CD4-positive, alpha-beta T cell treated with Interleukin-1 beta for 1 hour (primary cell): ENCODE measurements around the gene CCDC127.
"Not testable (repeated sequence)": the region's sequence is repeated elsewhere in the genome, so short reads cannot be mapped to it uniquely, and the experiment has no call there.

ENCODE experiments used
- DNase-seq, 2 donors: peaks; one replicate each; pipeline ENCODE4 v3.0.0-alpha.2; 2020 to 2022

The CCDC127 gene

DNA sequence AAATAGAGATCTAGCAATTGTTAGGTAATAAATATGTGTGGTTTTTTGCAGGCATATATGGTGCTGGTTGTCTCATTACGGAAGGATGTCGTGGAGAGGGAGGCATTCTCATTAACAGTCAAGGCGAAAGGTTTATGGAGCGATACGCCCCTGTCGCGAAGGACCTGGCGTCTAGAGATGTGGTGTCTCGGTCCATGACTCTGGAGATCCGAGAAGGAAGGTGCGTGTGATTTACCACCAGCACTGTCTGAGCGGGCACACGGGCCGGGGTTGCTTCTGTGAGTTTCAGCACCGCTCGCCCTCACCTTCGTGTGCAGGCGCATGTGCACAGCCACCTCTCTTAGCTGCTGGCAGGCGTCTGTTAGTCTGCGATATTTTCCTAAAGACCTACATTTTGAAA lies 15.5 kb upstream of the CCDC127 start:
- DNase-seq, result not testable (repeated sequence)

DNA sequence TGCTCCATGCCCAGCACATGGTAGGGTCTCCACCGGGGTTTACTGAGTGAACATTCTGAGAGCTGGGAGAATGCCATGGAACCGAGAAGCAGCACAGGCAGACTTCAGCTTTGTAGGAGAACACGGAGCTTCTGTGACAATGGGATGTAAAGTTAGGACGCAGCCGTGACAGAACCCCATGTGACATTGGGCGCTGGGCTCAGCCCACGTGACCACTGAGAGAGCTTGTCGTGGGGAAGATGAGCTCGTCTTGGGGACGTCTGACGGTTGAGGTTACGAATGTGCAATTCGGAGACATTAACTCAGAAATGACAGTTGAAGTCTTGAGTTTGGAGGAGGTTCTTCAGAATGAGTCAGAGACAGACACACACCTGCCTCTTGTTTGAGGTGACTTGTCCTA lies 13.7 kb upstream of the CCDC127 start:
- no peak for DNase-seq

DNA sequence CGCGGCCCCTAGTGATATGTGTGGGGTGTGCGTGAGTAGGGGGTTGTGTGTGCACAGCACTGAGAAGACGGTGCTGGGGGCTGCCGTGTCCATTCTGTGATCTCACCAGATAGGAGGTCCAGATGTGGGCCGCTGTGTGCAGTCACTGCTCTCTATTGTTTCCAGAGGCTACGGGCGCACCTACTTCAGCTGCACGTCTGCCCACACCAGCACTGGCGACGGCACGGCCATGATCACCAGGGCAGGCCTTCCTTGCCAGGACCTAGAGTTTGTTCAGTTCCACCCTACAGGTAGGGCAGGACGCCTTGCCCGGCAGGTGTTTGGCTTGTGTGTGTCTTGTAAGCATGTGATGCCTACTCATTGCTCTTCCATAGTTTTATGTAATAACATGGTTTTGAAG lies 12.8 kb upstream of the CCDC127 start:
- no peak for DNase-seq

DNA sequence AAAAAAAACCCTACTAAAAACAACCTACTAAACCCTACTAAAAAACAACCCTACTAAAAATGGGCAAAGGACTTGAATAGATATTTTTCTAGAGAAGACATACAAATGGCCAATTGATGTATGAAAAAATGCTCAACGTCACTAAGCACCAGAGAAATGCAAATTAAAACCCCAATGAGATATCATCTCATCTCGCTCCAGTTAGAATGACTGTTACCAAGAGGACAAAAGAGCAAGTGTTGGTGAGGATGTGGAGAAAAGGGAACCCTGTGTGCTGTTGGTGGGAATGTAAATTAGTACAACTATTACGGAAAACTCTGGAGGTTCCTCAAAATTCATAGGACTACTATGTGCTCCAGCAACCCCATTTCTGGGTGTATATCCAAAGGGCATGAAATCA lies 10.9 kb upstream of the CCDC127 start:
- DNase-seq, result no peak

DNA sequence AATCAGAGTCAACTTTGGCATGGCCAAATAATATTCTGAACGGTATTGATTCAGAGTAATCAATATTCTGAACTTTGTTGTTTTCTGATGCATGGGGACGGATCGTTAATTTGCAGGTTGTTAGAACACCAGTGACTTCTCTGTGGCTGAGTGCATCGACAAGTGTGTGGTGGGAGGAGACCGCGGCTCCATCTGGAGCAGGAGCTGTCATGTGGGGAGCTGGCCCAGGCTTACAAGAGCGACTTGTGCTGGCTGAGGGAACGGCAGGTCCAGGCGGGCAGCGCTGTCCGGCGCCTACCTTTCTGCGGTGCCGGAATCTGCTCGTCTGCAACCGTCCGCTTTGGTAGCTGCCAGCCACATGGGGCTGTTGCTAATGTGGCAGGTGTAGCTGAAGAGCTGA lies 9.4 kb upstream of the CCDC127 start:
- not testable (repeated sequence) for DNase-seq

DNA sequence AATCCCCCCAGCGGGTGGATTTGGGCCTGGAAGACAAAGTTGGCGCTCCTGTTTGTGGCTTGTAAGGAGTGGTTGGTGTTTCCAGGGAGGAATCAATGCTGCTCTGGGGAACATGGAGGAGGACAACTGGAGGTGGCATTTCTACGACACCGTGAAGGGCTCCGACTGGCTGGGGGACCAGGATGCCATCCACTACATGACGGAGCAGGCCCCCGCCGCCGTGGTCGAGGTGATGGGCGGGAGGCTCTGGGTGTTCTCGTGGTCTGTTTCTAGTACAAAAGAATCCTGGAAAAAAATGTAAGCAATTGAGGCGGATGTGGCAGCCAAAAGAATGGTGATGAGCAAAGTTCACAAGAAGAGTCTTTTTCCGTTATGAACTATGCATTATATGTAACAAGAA lies 7.4 kb upstream of the CCDC127 start:
- DNase-seq, result no peak

DNA sequence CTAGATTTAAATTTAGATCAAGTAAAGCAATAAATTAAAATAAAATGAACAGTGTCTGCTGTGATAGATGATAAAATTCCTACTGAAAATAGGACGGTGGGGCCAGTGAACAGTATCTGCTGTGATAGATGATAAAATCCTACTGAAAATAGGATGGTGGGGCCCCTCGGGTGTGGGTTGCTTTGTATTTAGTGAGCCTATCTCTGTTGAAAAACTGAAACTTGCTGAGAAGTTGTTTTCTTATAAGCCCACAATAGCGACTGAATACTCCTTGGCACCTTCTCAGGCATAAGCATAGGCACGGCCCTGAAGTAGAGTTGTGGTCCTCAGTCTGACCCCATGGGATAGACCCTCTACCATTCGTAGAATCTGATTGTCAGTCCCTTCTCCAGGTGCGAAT lies 5.8 kb upstream of the CCDC127 start:
- DNase-seq, result no peak

DNA sequence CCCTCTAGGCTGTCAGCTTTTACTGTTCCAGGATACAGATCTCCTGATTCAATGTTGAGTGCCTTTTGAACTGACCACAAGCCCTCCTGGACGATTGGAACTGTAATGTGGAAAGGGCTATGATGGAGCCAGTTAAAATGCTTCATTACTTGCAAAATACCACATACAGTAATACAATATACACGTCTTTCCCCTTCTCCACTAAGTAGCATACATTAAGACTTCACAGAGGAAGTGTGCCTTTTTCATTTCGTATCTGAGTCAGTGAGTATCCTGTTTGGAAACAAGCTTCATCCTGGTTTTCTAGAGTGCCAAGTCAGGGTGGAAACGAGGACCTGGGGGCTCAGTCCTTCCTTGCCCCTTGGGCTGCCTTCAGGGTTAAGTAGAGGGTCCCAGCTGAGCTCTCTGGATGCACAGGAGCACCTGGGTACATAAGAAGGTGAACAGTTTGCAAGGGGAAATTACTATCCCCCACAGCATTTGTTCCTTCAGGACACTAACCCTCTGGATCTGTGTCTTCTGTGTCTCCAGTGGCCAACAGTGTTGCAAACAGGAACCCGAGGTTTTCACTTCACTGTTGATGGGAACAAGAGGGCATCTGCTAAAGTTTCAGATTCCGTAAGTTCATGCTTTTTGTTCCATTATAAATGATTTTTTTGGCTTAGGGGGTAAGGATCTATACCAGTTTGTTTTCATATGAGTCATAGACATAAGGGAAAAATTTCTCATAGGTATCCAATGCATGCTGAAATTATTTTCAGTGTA lies 5.2 kb upstream of the CCDC127 start:
- not testable (repeated sequence) for DNase-seq

DNA sequence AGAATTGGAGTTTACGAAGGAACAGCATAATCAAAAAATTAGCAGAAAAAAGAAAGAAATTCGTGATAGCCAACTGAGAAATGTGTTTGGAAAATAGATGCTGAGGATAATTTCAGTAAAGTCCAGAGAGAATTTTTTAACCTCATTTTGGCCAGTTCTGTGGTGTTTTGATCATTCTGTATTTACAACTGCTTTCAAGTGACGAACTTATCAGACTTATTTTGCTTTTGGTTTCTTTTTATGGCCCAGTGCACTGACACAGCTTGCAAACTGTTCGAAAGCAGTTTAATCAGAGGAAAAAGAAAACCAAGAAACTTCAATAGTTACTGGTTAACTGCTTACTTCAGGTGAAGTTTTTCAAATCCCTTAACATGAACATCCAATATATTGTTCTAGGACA lies 2.0 kb upstream of the CCDC127 start:
- peak in 1 of 2 donors; percentile 51 for DNase-seq

DNA sequence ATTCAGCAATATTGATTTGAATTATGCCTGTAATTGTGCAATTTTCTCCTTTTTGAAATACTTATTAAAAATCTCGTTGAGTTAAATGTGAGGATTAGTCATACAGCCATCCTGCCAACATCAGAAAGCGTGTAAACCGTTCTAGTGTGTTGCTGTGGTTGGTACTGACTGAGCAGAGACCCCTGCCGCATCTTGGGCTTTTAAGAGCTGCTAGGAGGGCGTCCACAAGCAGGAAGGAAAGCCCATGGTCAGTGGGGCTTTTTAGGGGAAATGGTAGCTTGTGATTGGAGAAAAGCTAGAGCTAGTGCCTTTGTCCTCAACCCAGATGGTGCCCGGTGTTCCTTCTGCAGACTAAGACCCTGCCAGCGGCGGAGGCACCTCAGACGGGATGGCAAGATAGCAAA lies 1.5 kb upstream of the CCDC127 start:
- DNase-seq, result peak; percentile 34 to 41

DNA sequence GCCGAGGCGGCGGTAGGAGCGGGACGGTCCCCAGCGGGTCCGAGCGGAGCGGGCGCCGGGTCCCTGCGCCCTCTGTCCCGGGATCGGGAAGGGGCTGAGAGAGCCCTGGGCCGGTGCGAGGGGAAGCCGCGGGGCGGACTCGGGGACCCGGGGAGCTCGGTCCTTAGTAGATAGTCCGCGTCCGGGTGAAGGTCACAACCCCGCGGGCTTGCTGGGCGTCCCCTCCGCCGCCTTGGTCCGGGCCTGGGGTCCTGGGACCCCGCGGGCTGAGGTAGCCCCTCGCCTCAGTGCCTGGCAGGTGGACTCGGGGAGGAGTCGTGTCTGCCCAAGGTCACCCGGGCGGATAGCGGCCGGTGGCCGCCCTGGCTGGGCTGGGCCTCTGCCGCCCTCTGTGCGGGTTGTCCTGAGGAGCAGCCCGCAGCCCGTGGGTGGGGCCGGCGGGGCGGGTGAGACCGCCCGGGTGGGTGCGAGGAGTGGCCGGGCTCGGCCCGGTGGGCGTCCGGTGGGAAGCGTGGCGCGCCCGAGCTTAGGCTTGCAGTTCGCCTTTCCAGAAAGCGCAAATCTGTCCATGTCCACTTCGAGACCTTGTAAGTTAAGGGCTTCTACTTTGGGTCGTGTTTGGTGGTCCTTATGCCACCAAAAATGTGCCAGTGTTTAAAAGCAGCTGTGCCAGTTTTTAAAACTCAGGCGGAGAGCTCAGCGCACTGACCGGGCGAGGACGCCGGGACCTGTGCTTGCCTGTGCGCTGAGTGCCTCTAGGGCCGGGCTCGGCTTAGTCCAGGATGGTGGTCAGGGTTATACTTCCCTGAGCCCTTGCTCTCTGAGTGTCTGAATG lies 721 bp upstream of the CCDC127 start:
- DNase-seq, result peak in 1 of 2 donors; percentile 19

DNA sequence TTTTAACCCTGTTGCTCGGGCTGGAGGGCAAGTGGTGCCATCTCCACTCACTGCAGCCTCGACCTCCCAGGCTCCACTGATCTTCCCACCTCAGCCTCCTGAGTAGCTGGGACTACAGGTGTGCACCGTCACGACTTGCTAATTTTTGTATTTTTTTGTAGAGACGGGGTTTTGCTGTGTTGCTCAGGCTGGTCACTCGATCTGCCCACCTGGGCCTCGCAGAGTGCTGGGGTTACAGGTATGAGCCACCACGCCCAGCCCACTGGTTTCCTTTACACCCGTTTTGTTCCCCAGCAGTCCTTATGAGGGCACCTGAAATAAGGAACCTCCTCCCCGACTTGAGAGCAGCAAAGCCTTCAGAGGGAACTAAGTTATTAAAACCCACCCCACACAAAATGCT lies 1.9 kb downstream of the CCDC127 start:
- DNase-seq, result not testable (repeated sequence)

DNA sequence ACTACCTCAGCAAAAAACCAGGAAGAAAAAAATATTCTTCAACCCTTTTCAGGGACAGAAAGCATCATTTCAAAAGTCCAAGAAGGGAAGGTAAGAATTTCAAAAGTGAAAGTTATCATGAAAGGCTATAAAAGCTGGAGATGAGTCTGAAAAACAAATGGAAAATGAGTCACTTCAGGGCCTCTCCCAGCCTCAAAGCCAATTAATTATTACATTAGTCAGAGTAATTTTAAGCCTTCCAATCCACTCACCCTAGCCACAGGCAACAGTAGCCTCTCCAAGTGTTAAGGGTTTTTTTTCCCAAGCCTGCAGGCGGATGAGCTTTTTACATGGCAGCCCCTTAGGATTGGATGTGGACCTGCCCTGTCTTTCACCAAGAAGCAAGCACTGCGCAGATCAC lies 2.7 kb downstream of the CCDC127 start:
- not testable (repeated sequence) for DNase-seq

DNA sequence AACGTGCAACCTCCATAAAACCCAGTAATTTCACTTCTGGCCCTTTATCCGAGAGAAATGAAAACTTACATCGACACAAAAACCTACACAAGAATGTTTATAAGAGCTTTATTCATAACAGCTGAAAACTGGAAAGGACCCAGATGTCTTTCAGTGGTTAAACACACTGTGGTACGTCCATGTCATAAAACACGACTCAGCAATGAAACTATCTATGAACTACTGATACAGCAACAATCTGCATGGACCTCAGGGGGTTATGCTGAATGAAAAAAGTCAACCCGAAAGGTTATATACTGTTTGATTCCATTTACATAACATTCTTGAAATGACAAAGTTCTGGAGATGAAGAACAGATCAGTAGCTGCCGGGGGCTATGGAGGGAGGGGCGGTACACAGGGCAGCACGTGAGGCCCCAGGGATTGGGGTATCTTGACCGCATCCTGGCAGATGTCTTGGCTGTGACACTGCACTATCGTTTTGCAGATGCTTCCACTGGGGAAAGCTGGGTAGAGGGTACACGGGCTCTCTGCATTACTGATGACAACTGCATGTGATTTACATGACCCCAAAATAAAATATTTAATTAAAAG lies 4.1 kb downstream of the CCDC127 start:
- no peak for DNase-seq

DNA sequence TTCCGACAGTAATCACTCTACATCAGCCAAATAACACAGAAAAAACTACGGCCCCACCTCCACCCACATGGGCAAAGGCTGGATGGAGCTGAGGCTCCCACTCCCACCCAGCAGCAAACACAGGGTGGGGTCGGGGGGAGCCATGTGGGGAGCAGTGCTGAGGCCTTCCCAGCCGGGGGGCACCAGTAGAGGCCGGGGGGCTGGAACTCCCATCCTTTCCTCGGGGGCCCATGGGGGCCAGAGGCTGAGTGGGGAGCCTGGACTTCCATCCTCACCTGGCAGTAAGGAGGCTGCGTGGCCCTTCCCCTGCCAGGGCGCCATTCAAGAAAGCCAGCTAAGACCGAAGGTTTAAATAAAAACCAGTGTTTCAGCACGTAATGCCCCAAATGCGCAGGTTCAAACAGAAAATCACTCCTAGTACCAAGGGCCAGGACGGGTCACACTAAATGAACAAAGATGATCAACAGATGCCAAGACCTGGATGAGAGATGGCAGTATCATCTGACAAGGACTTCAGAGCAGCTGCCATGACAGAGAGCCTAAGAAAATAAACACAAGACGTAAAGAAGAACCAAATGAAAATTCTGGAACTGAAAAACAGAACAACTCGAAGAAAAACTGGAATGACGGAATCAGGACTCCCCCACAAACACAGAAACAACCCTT lies 9.4 kb downstream of the CCDC127 start:
- no peak for DNase-seq

DNA sequence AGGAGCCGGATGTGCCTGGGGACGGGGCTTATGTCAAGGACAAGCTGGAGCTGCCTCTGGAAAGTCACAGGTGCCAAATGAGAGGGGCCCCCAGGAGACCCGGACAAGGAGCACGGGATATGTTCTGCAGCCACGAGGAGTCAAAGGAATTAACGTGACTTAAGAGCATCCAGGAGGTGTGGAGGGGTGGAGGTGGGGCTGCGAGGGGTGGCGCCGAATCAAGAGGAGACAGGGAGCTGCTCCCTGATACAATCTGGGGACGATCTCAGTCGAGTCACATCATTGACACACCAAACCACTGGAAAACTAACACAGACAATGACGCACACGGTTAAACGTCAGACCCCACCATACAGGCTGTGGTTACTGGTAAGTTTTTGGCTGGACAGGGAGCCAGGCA lies 10.4 kb downstream of the CCDC127 start:
- no peak for DNase-seq

DNA sequence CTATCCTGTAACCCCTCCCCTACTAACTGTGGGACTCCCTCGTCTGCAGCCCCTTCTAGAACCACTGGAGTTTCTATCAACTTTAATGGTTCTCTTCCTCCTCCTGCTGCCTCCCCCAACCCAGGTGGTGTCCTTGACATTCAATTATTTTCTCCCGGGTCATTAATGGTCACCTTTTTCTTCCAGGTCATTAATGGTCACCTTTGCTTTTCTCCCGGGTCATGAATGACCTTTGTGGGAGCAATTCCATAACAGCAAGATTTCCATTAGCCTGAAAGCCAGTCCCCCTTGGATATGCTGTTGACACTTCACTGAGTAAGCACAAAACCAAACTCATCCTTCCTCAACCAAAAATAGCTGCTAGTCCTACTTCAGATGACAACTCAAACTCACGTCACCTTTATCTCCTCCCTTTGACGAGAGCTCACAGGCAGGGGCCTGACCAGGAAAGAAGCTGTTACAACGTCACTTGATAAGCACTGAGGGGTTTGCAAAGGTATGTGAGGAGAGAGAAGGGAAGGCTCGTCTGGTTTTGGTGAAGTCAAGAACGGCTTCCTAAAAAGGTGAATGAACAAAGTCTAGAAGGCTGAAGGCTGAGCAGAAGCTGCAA lies 10.9 kb downstream of the CCDC127 start:
- DNase-seq, result no peak

DNA sequence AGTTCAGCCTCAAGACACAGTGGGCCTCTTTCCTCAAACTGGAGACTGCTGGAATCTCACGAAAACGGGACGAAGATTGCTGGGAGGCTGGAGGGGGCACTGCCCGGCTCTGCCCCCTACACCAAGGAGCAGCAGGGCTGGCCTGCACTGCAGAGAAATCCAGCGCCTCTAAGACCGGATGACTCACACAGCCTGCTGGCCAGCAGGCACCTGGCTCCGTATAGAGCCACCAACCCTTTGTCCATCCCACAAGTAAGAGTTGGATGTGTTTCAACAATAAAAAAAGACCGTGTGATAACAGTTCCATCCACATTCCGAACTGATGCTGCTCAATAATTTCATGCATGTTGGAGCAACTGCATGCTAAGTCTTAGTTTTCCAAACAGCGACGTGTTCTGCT lies 11.5 kb downstream of the CCDC127 start:
- no peak for DNase-seq

DNA sequence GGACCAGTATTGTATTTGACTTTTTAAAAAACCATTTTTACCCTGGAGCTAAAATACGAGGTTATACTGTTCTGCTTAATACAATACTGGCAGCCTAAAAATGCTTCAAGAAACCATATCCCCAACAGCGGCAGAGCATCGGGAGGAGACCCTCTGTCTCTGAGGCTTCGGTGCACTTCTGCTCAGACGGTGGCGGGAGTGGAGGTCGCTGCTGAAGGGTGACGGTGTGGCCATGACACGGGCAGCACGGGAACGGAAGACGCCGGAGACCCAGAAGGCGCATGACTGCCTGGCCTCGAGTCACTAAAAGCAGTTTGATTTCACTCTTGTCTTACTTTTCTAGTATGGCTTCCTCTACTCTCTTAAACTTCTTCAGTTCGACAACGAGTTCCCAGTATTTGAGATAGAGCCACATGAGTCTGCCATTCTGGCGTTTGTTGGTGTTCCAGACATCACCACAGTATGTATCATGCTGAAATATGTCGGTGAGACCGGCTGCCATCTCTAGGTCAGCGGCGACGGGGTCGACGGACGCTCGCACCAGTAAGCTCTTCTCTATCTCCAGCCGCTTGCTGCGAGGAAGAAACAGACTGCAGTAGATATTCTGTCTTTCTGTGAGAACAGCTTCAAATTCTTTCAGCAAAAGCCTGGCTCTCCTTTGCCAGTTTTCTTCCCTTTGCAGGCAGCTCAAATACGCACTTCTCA lies 12.8 kb downstream of the CCDC127 start:
- no peak for DNase-seq

DNA sequence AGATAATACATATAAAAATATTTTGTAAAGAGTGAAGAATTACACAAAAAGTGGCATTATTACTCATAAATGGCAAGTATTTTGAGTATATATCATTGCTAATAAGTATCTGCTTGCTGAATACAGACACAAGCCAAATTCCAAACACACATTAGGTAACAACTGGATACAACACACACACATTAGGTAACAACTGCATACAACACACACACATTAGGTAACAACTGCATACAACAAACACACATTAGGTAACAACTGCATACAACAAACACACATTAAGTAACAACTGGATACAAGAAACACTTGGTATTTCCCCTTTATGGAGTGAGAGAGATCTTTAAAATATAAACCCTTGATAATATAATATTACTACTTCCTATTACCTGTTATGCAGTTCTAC lies 13.5 kb downstream of the CCDC127 start:
- DNase-seq, result no peak

DNA sequence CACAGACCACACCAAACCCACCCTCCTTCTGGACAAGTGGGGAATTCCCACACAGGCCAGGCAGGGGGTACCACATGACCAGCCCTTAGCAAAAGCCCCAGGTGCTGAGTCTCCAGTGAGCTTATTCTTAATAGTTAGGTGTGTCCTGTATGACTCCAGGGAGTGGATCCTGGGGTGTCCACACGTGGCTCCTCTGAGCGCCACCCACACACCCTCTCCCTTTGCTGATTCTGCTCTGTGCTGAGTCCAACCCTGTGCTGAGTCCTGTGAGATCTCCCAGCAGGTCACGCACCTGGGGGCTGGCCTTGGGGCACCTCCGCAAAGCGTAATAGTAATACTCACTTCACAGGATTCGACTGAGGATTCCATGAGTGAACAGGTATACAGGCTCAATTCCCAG lies 14.0 kb downstream of the CCDC127 start:
- no peak for DNase-seq

DNA sequence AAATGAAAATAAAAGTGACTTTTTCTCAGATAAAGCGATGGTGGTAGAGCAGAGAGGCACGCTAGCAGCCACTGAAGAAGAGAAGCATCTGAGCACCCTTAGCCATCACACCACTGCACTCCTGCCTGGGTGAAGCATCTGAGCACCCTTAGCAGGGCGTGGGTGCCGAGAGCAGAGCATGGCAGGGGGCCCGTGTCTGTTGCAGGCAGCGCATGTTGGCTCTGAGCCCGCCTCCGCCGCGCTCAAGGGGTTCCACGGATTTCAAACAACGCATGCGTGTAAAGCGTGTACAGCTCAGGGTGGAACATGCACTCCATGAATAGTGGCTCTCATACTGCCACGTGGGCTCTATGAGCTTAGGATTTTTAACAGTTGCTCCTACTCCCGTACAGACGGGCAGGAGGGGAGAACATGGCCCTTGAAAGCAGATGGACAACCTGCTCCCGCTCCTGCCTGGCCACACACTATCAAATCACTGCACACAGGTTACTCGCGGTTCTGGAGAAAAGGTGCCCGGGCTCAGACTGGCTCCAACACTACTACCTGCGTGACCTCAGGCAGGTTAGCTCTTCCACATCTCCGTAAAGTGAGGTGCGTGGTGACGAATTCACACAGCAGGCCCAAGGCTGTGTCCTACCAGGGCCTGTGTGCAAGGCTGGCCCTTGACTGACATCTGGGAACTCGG lies 14.6 kb downstream of the CCDC127 start:
- no peak for DNase-seq
